ENCODE data around the gene NUPR1. TPM values are rescaled to one million over a fixed set of nuclear protein-coding genes. Genes with fewer than 3 reads are reported as not detected.
"Not testable (repeated sequence)": the region's sequence is repeated elsewhere in the genome, so short reads cannot be mapped to it uniquely, and the experiment has no call there.

The NUPR1 gene
- total RNA-seq, 2 experiments from 2014 or later, result not detected

DNA sequence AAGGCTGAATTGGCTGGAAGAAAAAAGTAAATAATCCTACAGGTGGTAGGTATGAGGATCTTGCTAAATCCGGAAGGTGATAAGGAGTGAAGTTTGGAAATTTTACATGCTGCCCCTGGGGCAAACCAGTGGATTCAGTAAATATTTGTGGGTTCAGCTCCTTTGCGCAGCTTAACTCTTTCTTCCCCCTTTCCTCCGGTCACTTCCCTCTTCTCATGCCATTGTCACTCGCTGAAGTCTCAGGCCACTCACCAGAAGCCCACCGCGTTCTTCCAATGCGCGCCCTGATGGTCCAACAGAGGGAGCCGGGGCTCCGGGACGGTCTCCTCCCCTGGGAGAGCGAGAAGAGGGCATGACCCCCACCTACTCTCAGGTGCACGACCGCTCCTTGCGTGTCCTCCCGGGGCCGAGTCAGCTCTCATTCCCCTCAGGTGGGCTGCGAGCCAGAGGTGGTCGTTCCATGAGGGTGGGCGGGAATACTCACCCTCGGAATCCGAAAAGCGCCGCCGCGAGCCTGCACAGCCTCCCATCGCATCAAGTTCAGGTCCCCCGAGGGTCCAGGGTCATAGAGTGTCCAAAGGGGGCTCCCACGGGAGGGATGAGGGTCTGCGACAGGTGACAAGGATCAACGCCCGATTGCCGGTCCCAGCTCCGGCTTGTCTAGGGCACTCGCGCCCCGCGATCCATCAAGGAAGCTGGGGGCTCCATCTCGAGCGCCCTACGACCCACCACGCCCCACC lies 47.4 kb downstream of the NUPR1 start:
- DNase-seq (peak in 5 of 14 experiments; percentile 15 to 47 (median 36)), ATAC-seq (ENCODE audit: poor library complexity) (no peak)
- ChIA-PET CTCF (interaction anchor here (1.0 kb wide), 1 partner anchor 125 kb away, joined by 3 read pairs; no protein-coding TSS in a partner anchor), POLR2A (interaction anchor here (0.6 to 5.4 kb wide), 10 partner anchors 24 to 332 kb away, joined by 3 to 69 read pairs (median 4); partner anchors contain the start of genes SGF29 and SULT1A1)
- Mint-ChIP-seq H3K4me1 (ENCODE audit: low read depth) (peaks cover 59% of the 10 kb centered on the region), H3K27me3 (no peaks in the 10 kb centered on the region), H3K36me3 (ENCODE audit: low read depth) (peaks cover 45% of the 10 kb centered on the region), H3K27ac (peak overlapping the region; percentile 99), H3K4me3 (peak overlapping the region; percentile 92), H3K9me3 (no peaks in the 10 kb centered on the region)
- peaks cover 81% of the 10 kb centered on the region for H3K4me1 ChIP-seq (ENCODE audit: insufficient read depth, low read length)
- peak overlapping the region; percentile 78 for H3K4me3 ChIP-seq (ENCODE audit: low read length)
- TF ChIP-seq, protein P1, sequence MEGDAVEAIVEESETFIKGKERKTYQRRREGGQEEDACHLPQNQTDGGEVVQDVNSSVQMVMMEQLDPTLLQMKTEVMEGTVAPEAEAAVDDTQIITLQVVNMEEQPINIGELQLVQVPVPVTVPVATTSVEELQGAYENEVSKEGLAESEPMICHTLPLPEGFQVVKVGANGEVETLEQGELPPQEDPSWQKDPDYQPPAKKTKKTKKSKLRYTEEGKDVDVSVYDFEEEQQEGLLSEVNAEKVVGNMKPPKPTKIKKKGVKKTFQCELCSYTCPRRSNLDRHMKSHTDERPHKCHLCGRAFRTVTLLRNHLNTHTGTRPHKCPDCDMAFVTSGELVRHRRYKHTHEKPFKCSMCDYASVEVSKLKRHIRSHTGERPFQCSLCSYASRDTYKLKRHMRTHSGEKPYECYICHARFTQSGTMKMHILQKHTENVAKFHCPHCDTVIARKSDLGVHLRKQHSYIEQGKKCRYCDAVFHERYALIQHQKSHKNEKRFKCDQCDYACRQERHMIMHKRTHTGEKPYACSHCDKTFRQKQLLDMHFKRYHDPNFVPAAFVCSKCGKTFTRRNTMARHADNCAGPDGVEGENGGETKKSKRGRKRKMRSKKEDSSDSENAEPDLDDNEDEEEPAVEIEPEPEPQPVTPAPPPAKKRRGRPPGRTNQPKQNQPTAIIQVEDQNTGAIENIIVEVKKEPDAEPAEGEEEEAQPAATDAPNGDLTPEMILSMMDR (IDR thresholded peaks at IDR 0.05), result peak; percentile 28
- peak overlapping the region; percentile 89 to 97 for H3K27ac ChIP-seq (ENCODE audit: low read depth in 1 of 2, low read length in 2 of 2)
- H3K36me3 ChIP-seq (ENCODE audit: insufficient read depth, low read length), result peaks cover 26% of the 10 kb centered on the region
- no peaks in the 10 kb centered on the region for H3K27me3 ChIP-seq (ENCODE audit: control insufficient read depth in 1 of 2, insufficient read depth in 2 of 2, low read length in 2 of 2)
- H3K9me3 ChIP-seq (ENCODE audit: control insufficient read depth in 1 of 2, insufficient read depth in 1 of 2, low read length in 2 of 2), result peaks cover 0 to 3% of the 10 kb centered on the region in 2 experiments
- intact Hi-C loops (cut with DNase I, micrococcal nuclease), result loop anchor here (2.0 to 10.0 kb wide), 4 partner anchors 57 to 353 kb away; partner anchors contain the start of genes SBK1 (in 2 of the 2), TUFM (in 1 of the 2) and XPO6 (in 1 of the 2)

DNA sequence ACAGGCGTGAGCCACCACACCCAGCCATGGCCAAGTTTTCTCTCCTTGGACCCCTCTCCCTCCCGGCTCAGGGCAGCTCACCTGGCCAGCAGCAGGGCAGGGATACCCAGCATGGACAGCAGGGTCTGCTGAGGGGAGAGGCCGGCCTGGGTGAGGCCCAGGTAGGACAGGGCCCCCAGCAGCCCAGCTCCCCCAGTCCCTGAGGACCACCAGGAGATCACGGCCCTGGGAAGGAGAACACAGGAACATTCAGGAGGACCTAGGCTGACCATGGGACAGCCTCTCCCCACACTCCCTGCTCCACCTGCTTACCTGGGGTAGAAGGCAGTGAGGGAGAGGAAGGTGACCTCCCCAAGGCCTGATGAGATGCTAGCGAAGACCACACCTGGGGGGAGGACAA lies 52.5 kb downstream of the NUPR1 start:
- Mint-ChIP-seq H3K9me3 (no peaks in the 10 kb centered on the region), H3K27me3 (no peaks in the 10 kb centered on the region), H3K27ac (peak overlapping the region; percentile 20), H3K36me3 (ENCODE audit: low read depth) (peaks cover 59% of the 10 kb centered on the region), H3K4me3 (no peak overlapping the region), H3K4me1 (ENCODE audit: low read depth) (peaks cover 11% of the 10 kb centered on the region)
- Histone ChIP-seq H3K27ac (ENCODE audit: low read depth in 1 of 2, low read length in 2 of 2) (peak overlapping the region in 1 of 2 donors; percentile 35), H3K36me3 (ENCODE audit: insufficient read depth, low read length) (peaks cover 60% of the 10 kb centered on the region), H3K27me3 (ENCODE audit: control insufficient read depth in 1 of 2, insufficient read depth in 2 of 2, low read length in 2 of 2) (no peaks in the 10 kb centered on the region), H3K9me3 (ENCODE audit: control insufficient read depth in 1 of 2, insufficient read depth in 1 of 2, low read length in 2 of 2) (no peaks in the 10 kb centered on the region), H3K4me3 (ENCODE audit: low read length) (no peak overlapping the region), H3K4me1 (ENCODE audit: insufficient read depth, low read length) (peaks cover 42% of the 10 kb centered on the region)
- TF ChIP-seq, protein P1 (IDR thresholded peaks at IDR 0.05), result no peak
- DNase-seq (no peak), ATAC-seq (ENCODE audit: poor library complexity) (no peak)
- intact Hi-C loops (cut with DNase I, micrococcal nuclease), result no loop called here
- ChIA-PET POLR2A (interaction anchor here (2.3 kb wide), 1 partner anchor 8 kb away, joined by 8 read pairs; the partner anchor contains the start of gene APOBR), CTCF (no interaction called here)

DNA sequence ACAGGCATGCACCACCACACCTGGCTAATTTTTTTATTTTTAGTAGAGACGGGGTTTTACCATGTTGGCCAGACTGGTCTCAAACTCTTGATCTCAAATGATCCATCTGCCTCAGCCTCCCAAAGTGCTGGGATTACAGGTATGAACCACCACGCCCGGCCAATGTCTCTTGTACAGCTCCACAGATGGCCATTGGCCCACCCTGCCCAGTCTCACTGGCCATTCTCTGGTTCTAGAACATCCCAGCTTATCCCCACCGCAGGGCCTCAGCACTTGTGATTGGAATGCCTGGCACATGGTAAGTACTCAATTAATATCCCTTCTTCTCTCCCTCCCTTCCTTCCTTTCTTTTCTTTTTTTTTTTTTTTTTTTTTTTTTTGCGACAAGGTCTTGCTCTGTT lies 55.4 kb downstream of the NUPR1 start:
- H3K9me3 ChIP-seq (ENCODE audit: control insufficient read depth in 1 of 2, insufficient read depth in 1 of 2, low read length in 2 of 2); H3K27me3 Mint-ChIP-seq; H3K27ac ChIP-seq (ENCODE audit: low read depth in 1 of 2, low read length in 2 of 2); H3K4me3 Mint-ChIP-seq; H3K27me3 ChIP-seq (ENCODE audit: control insufficient read depth in 1 of 2, insufficient read depth in 2 of 2, low read length in 2 of 2); intact Hi-C loops (cut with DNase I, micrococcal nuclease); DNase-seq; H3K4me1 Mint-ChIP-seq (ENCODE audit: low read depth); H3K27ac Mint-ChIP-seq; H3K9me3 Mint-ChIP-seq; H3K4me3 ChIP-seq (ENCODE audit: low read length); ATAC-seq (ENCODE audit: poor library complexity); CTCF ChIA-PET: not testable (repeated sequence)
- POLR2A ChIA-PET, result interaction anchor here (0.9 kb wide), 1 partner anchor 11 kb away, joined by 3 read pairs; the partner anchor contains the start of gene APOBR
- H3K36me3 Mint-ChIP-seq (ENCODE audit: low read depth), result peaks cover 76% of the 10 kb centered on the region
- Histone ChIP-seq H3K4me1 (ENCODE audit: insufficient read depth, low read length) (peaks cover 16% of the 10 kb centered on the region), H3K36me3 (ENCODE audit: insufficient read depth, low read length) (peaks cover 69% of the 10 kb centered on the region)

Other genes starting within 250 kb of the NUPR1 start
- 10 to 100 TPM; 13.0 to 13.5 TPM for gene SBK1, start 246.4 kb downstream of the NUPR1 start, total RNA-seq
- 1 to 10 TPM; 2.3 to 2.4 TPM for gene NPIPB6, start 175.5 kb downstream of the NUPR1 start, total RNA-seq
- gene EIF3CL, start 135.1 kb downstream of the NUPR1 start, total RNA-seq, result 10 to 100 TPM; 42.7 to 57.8 TPM
- not detected for gene NPIPB7, start 66.6 kb downstream of the NUPR1 start, total RNA-seq
- gene CLN3, start 46.9 kb downstream of the NUPR1 start, total RNA-seq, result 10 to 100 TPM; 42.7 to 46.3 TPM
- 1 to 10 TPM; 5.6 to 6.1 TPM for gene APOBR, start 44.3 kb downstream of the NUPR1 start, total RNA-seq
- gene IL27, start 32.1 kb downstream of the NUPR1 start, total RNA-seq, result not detected
- 10 to 100 TPM; 38.9 to 40.3 TPM for gene SGF29, start 14.9 kb upstream of the NUPR1 start, total RNA-seq
- gene SULT1A2, start 58.1 kb upstream of the NUPR1 start, total RNA-seq, result under 1 TPM; 0.19 to 0.45 TPM
- gene SULT1A1, start 71.1 kb upstream of the NUPR1 start, total RNA-seq, result 10 to 100 TPM; 13.8 to 14.4 TPM
- gene NPIPB8, start 99.1 kb upstream of the NUPR1 start, total RNA-seq, result under 1 TPM in 1 of 2 experiments, not detected in 1; 0.58 TPM
- gene EIF3C, start 172.5 kb upstream of the NUPR1 start, total RNA-seq, result 100 to 1,000 TPM; 220 to 237 TPM
- 1 to 10 TPM; 1.9 to 2.6 TPM for gene NPIPB9, start 212.8 kb upstream of the NUPR1 start, total RNA-seq

All from CD4-positive, alpha-beta T cell (primary cell).